HG02943 (cell line): ENCODE data around the gene CMTM1.
"Not testable (repeated sequence)": the region's sequence is repeated elsewhere in the genome, so short reads cannot be mapped to it uniquely, and the experiment has no call there.

Experiments
- ATAC-seq: cut with Tn5 transposase; IDR thresholded peaks from one replicate; pipeline ENCODE4 v1.9.1; 2021; ENCODE audit warnings: mild to moderate bottlenecking, low read depth, moderate library complexity; ENCODE audit not compliant: unreplicated experiment

CMTM1 gene

GRCh38 chr16:66560107-66560506 is 6.1 kb upstream of the CMTM1 start:
- no peak for ATAC-seq

- ATAC-seq = no peak
Observed at GRCh38 chr16:66561381-66562080, 4.7 kb upstream of the CMTM1 start.

- ATAC-seq = no peak
Observed at GRCh38 chr16:66562409-66562808, 3.8 kb upstream of the CMTM1 start.

- no peak for ATAC-seq
Observed at GRCh38 chr16:66562986-66563385, 3.3 kb upstream of the CMTM1 start.

- ATAC-seq = no peak
Observed at GRCh38 chr16:66563574-66564334, 2.5 kb upstream of the CMTM1 start.

- ATAC-seq = not testable (repeated sequence)
Observed at GRCh38 chr16:66567270-66567669, 1.0 kb downstream of the CMTM1 start.

- ATAC-seq = no peak
Observed at GRCh38 chr16:66568355-66568754, 2.1 kb downstream of the CMTM1 start.

- no peak for ATAC-seq
Observed at GRCh38 chr16:66569131-66569530, 2.9 kb downstream of the CMTM1 start.

- ATAC-seq = no peak
Observed at GRCh38 chr16:66569827-66570405, 3.7 kb downstream of the CMTM1 start.

GRCh38 chr16:66572356-66572755 is 6.1 kb downstream of the CMTM1 start:
- ATAC-seq = no peak

GRCh38 chr16:66574081-66574480 is 7.8 kb downstream of the CMTM1 start:
- no peak for ATAC-seq

- no peak for ATAC-seq
Observed at GRCh38 chr16:66574531-66574930, 8.3 kb downstream of the CMTM1 start.

- ATAC-seq = no peak
Observed at GRCh38 chr16:66575060-66575459, 8.8 kb downstream of the CMTM1 start.

- ATAC-seq = no peak
Observed at GRCh38 chr16:66576296-66576695, 10.1 kb downstream of the CMTM1 start.

- ATAC-seq = no peak
Observed at GRCh38 chr16:66578651-66579531, 12.7 kb downstream of the CMTM1 start, which contains the start of gene CMTM2. Gene CMTM2 (plus strand): TSS chr16:66579463. CDS start chr16:66579608, 145 bp downstream.

GRCh38 chr16:66580605-66581209 is 14.5 kb downstream of the CMTM1 start:
- no peak for ATAC-seq

GRCh38 chr16:66581246-66581952 is 15.2 kb downstream of the CMTM1 start:
- ATAC-seq = no peak

GRCh38 chr16:66585481-66586239 is 19.4 kb downstream of the CMTM1 start:
- no peak for ATAC-seq
